ENCODE results near the gene SH3GL3. TPM values are rescaled to one million over a fixed set of nuclear protein-coding genes. Genes with fewer than 3 reads are reported as not detected.

SH3GL3 gene
- total RNA-seq, 1 experiment from 2014 or later: not detected

- in situ Hi-C loops (cut with HindIII; ENCODE audit: low pct_unique_long_range_greater_than_20kb, low sequenced_read_pairs) (no loop called here), intact Hi-C loops (cut with micrococcal nuclease; ENCODE audit: unreplicated experiment) (no loop called here)
- H3K4me1 ChIP-seq (ENCODE audit: control insufficient read depth, insufficient read depth, low read length): no peaks in the 10 kb centered on the region
- ATAC-seq: no peak
- H3K27ac ChIP-seq (ENCODE audit: low read length): no peak overlapping the region
- DNase-seq (ENCODE audit: low read depth, low spot score): no peak
- no peaks in the 10 kb centered on the region for H3K27me3 ChIP-seq (ENCODE audit: control insufficient read depth, insufficient read depth, low read length)
- ChIA-PET CTCF (no interaction called here), POLR2A (no interaction called here)
- H3K4me3 ChIP-seq (ENCODE audit: low read depth in 2 of 2, low read length in 2 of 2): no peak overlapping the region
- H3K36me3 ChIP-seq (ENCODE audit: control insufficient read depth, insufficient read depth, low read length): no peaks in the 10 kb centered on the region
- H3K9me3 ChIP-seq (ENCODE audit: control insufficient read depth, insufficient read depth, low read depth, low read length): no peaks in the 10 kb centered on the region
- TF ChIP-seq CTCF (IDR thresholded peaks at IDR 0.05) (no peak), REST (IDR thresholded peaks at IDR 0.05; ENCODE audit: insufficient read depth in 1 of 2, low read depth in 2 of 2, low read length in 1 of 2) (no peak), SIN3A (IDR thresholded peaks at IDR 0.05; ENCODE audit: borderline replicate concordance, insufficient read depth, low read depth, low read length) (no peak), POLR2AphosphoS5 (IDR thresholded peaks at IDR 0.05; ENCODE audit: low read depth, low read length) (no peak), TCF7L2 (IDR thresholded peaks at IDR 0.05; ENCODE audit: low read depth, low read length) (no peak)
- BruUV-seq (replicated peaks): no TSS peak
These were observed 205.6 kb downstream of the SH3GL3 start for GRCh38 chr15:83652626-83653204.

GRCh38 chr15:83653288-83653638 is 206.1 kb downstream of the SH3GL3 start:
- no peaks in the 10 kb centered on the region for H3K36me3 ChIP-seq (ENCODE audit: control insufficient read depth, insufficient read depth, low read length)
- ATAC-seq (no peak), DNase-seq (ENCODE audit: low read depth, low spot score) (no peak)
- no peaks in the 10 kb centered on the region for H3K4me1 ChIP-seq (ENCODE audit: control insufficient read depth, insufficient read depth, low read length)
- ChIA-PET CTCF (no interaction called here), POLR2A (no interaction called here)
- intact Hi-C loops (cut with micrococcal nuclease; ENCODE audit: unreplicated experiment) (no loop called here), in situ Hi-C loops (cut with HindIII; ENCODE audit: low pct_unique_long_range_greater_than_20kb, low sequenced_read_pairs) (no loop called here)
- no TSS peak for BruUV-seq (replicated peaks)
- no peaks in the 10 kb centered on the region for H3K9me3 ChIP-seq (ENCODE audit: control insufficient read depth, insufficient read depth, low read depth, low read length)
- H3K4me3 ChIP-seq (ENCODE audit: low read depth in 2 of 2, low read length in 2 of 2): no peak overlapping the region
- no peak overlapping the region for H3K27ac ChIP-seq (ENCODE audit: low read length)
- H3K27me3 ChIP-seq (ENCODE audit: control insufficient read depth, insufficient read depth, low read length): no peaks in the 10 kb centered on the region
- TF ChIP-seq SIN3A (IDR thresholded peaks at IDR 0.05; ENCODE audit: borderline replicate concordance, insufficient read depth, low read depth, low read length) (no peak), CTCF (IDR thresholded peaks at IDR 0.05) (no peak), TCF7L2 (IDR thresholded peaks at IDR 0.05; ENCODE audit: low read depth, low read length) (no peak), POLR2AphosphoS5 (IDR thresholded peaks at IDR 0.05; ENCODE audit: low read depth, low read length) (no peak)
